Subcutaneous adipose tissue (tissue), 4 donors: ENCODE measurements around the gene HEPACAM2. TPM values are rescaled to one million over a fixed set of nuclear protein-coding genes. Genes with fewer than 3 reads are reported as not detected.

Source experiments
- CTCF ChIP-seq: fragments of 450-650 bp; IDR thresholded peaks from one replicate; pipeline ENCODE4 v1.5.1; 2016; ENCODE audit warnings: low read depth, mild to moderate bottlenecking, control low read depth, antibody characterized with exemption, moderate library complexity
- total RNA-seq, 4 donors: library from RNA; depleted of rRNA; stranded (reverse); fragments of >200 nt; gene quantifications; one replicate each; pipeline ENCODE4 v1.1.0, GENCODE V29; 2016

HEPACAM2 gene
- total RNA-seq, 4 donors from 2014 or later, result 0.17 TPM; not detected in 3

GRCh38 chr7:93202594-93203250, 23.5 kb downstream of the HEPACAM2 start:
- no peak for TF ChIP-seq CTCF

- TF ChIP-seq CTCF, result no peak
Observed at GRCh38 chr7:93198472-93198871, 27.8 kb downstream of the HEPACAM2 start.

GRCh38 chr7:93196336-93196735, 29.9 kb downstream of the HEPACAM2 start:
- no peak for TF ChIP-seq CTCF

GRCh38 chr7:93194386-93194785, 31.9 kb downstream of the HEPACAM2 start:
- no peak for TF ChIP-seq CTCF

GRCh38 chr7:93188870-93189634, 37.2 kb downstream of the HEPACAM2 start:
- no peak for TF ChIP-seq CTCF

GRCh38 chr7:93185303-93186027, 40.8 kb downstream of the HEPACAM2 start:
- no peak for TF ChIP-seq CTCF

- no peak for TF ChIP-seq CTCF
Observed at GRCh38 chr7:93179173-93179572, 47.1 kb downstream of the HEPACAM2 start.
